Mucosa of stomach (tissue), 1 donor: Measurements from ENCODE around the gene PRLR.

Source experiments
- H3K27me3 ChIP-seq: one replicate; pipeline ENCODE4 v1.7.0; 2013; ENCODE audit warnings: mild to moderate bottlenecking, low read length; ENCODE audit not compliant: control insufficient read depth, insufficient read depth
- H3K36me3 ChIP-seq: one replicate; pipeline ENCODE4 v1.7.0; 2013; ENCODE audit warnings: low read length; ENCODE audit not compliant: control insufficient read depth, insufficient read depth
- H3K4me1 ChIP-seq: one replicate; pipeline ENCODE4 v1.7.0; 2013; ENCODE audit warnings: mild to moderate bottlenecking, low read length; ENCODE audit not compliant: control insufficient read depth, insufficient read depth
- H3K4me3 ChIP-seq: one replicate; pipeline ENCODE4 v1.7.0; 2013; ENCODE audit warnings: low read length
- H3K9ac ChIP-seq: one replicate; pipeline ENCODE4 v1.7.0; 2013; ENCODE audit warnings: mild to moderate bottlenecking, low read length, moderate library complexity
- H3K9me3 ChIP-seq: one replicate; pipeline ENCODE4 v1.7.0; 2013; ENCODE audit warnings: mild to moderate bottlenecking, low read length, moderate library complexity; ENCODE audit not compliant: control insufficient read depth
- donor health status: Pancreatic carcinoma.

Gene PRLR

GRCh38 chr5:35164860-35165542 lies 65.3 kb downstream of the PRLR start:
- Histone ChIP-seq H3K36me3 (no peaks in the 10 kb centered on the region), H3K4me3 (no peak overlapping the region), H3K9ac (no peak overlapping the region), H3K27me3 (no peaks in the 10 kb centered on the region), H3K9me3 (no peaks in the 10 kb centered on the region), H3K4me1 (no peaks in the 10 kb centered on the region)

- Histone ChIP-seq H3K9ac (no peak overlapping the region), H3K36me3 (no peaks in the 10 kb centered on the region), H3K9me3 (no peaks in the 10 kb centered on the region), H3K4me3 (no peak overlapping the region), H3K27me3 (no peaks in the 10 kb centered on the region), H3K4me1 (peaks cover 10% of the 10 kb centered on the region)
Observed at GRCh38 chr5:35163710-35164033, 66.6 kb downstream of the PRLR start.

GRCh38 chr5:35162848-35163709 lies 67.2 kb downstream of the PRLR start:
- Histone ChIP-seq H3K4me3 (no peak overlapping the region), H3K36me3 (no peaks in the 10 kb centered on the region), H3K9me3 (no peaks in the 10 kb centered on the region), H3K9ac (no peak overlapping the region), H3K27me3 (no peaks in the 10 kb centered on the region), H3K4me1 (peaks cover 15% of the 10 kb centered on the region)

- no peaks in the 10 kb centered on the region for H3K9me3 ChIP-seq
- no peak overlapping the region for H3K4me3 ChIP-seq
- H3K4me1 ChIP-seq, result peaks cover 15% of the 10 kb centered on the region
- no peaks in the 10 kb centered on the region for H3K36me3 ChIP-seq
- H3K27me3 ChIP-seq, result no peaks in the 10 kb centered on the region
- no peak overlapping the region for H3K9ac ChIP-seq
Observed at GRCh38 chr5:35161652-35162273, 68.5 kb downstream of the PRLR start.

GRCh38 chr5:35160486-35161116 lies 69.7 kb downstream of the PRLR start:
- Histone ChIP-seq H3K9ac (no peak overlapping the region), H3K27me3 (no peaks in the 10 kb centered on the region), H3K9me3 (no peaks in the 10 kb centered on the region), H3K4me1 (peaks cover 15% of the 10 kb centered on the region), H3K4me3 (no peak overlapping the region), H3K36me3 (no peaks in the 10 kb centered on the region)

GRCh38 chr5:35159370-35159742 lies 70.9 kb downstream of the PRLR start:
- no peak overlapping the region for H3K4me3 ChIP-seq
- H3K4me1 ChIP-seq, result peaks cover 15% of the 10 kb centered on the region
- H3K36me3 ChIP-seq, result no peaks in the 10 kb centered on the region
- H3K9me3 ChIP-seq, result no peaks in the 10 kb centered on the region
- no peaks in the 10 kb centered on the region for H3K27me3 ChIP-seq
- H3K9ac ChIP-seq, result no peak overlapping the region

- H3K36me3 ChIP-seq, result no peaks in the 10 kb centered on the region
- no peaks in the 10 kb centered on the region for H3K27me3 ChIP-seq
- no peak overlapping the region for H3K4me3 ChIP-seq
- no peaks in the 10 kb centered on the region for H3K9me3 ChIP-seq
- peaks cover 15% of the 10 kb centered on the region for H3K4me1 ChIP-seq
- no peak overlapping the region for H3K9ac ChIP-seq
Observed at GRCh38 chr5:35158622-35159369, 71.5 kb downstream of the PRLR start.

- Histone ChIP-seq H3K4me1 (peaks cover 17% of the 10 kb centered on the region), H3K9ac (no peak overlapping the region), H3K27me3 (no peaks in the 10 kb centered on the region), H3K4me3 (no peak overlapping the region), H3K9me3 (no peaks in the 10 kb centered on the region), H3K36me3 (no peaks in the 10 kb centered on the region)
Observed at GRCh38 chr5:35158204-35158603, 72.1 kb downstream of the PRLR start.

- H3K4me3 ChIP-seq, result no peak overlapping the region
- H3K9me3 ChIP-seq, result no peaks in the 10 kb centered on the region
- H3K36me3 ChIP-seq, result no peaks in the 10 kb centered on the region
- no peak overlapping the region for H3K9ac ChIP-seq
- H3K27me3 ChIP-seq, result no peaks in the 10 kb centered on the region
- peaks cover 16% of the 10 kb centered on the region for H3K4me1 ChIP-seq
Observed at GRCh38 chr5:35153375-35153932, 76.8 kb downstream of the PRLR start.

- no peaks in the 10 kb centered on the region for H3K27me3 ChIP-seq
- no peaks in the 10 kb centered on the region for H3K9me3 ChIP-seq
- H3K4me1 ChIP-seq, result peaks cover 13% of the 10 kb centered on the region
- H3K9ac ChIP-seq, result no peak overlapping the region
- no peak overlapping the region for H3K4me3 ChIP-seq
- H3K36me3 ChIP-seq, result no peaks in the 10 kb centered on the region
Observed at GRCh38 chr5:35152733-35153132, 77.6 kb downstream of the PRLR start.

- H3K27me3 ChIP-seq, result no peaks in the 10 kb centered on the region
- peaks cover 13% of the 10 kb centered on the region for H3K4me1 ChIP-seq
- H3K9ac ChIP-seq, result no peak overlapping the region
- no peak overlapping the region for H3K4me3 ChIP-seq
- no peaks in the 10 kb centered on the region for H3K36me3 ChIP-seq
- no peaks in the 10 kb centered on the region for H3K9me3 ChIP-seq
Observed at GRCh38 chr5:35151146-35151920, 79.0 kb downstream of the PRLR start.
